HL-60 (cell line): ENCODE measurements around the gene ATL3.
A peak's percentile ranks its signal among the peaks of the same experiment; 100 is the strongest.

Source experiments
- DNase-seq, 2 experiments: peaks; one replicate each; pipeline ENCODE4 v3.0.0-alpha.2; 2010 to 2020; ENCODE audit warnings: low read depth in 1 of 2, low spot score in 1 of 2
- H3K27ac ChIP-seq: fragments of 250-450 bp; sonication (Bioruptor Pico); replicated peaks from 2 replicates; pipeline ENCODE4 v1.5.1; 2020; ENCODE audit warnings: mild to moderate bottlenecking, moderate library complexity
- H3K27me3 ChIP-seq: fragments of 250-450 bp; sonication (Bioruptor Pico); 2 replicates; pipeline ENCODE4 v1.5.1; 2021; ENCODE audit warnings: mild to moderate bottlenecking, moderate library complexity; ENCODE audit not compliant: insufficient read depth, poor library complexity, severe bottlenecking
- H3K4me3 ChIP-seq: replicated peaks from 2 replicates; pipeline ENCODE4 v1.5.1; 2011; ENCODE audit warnings: mild to moderate bottlenecking, control low read depth, low read length; ENCODE audit not compliant: insufficient read depth
- CTCF ChIP-seq: IDR thresholded peaks from one replicate; pipeline ENCODE4 v1.5.1; 2011; ENCODE audit warnings: low read length, control low read depth, inconsistent platforms; ENCODE audit not compliant: insufficient read depth
- GABPA ChIP-seq: IDR thresholded peaks from 2 replicates; pipeline ENCODE4 v1.6.1; 2012; ENCODE audit warnings: low read depth
- POLR2AphosphoS5 ChIP-seq: IDR thresholded peaks from 2 replicates; pipeline ENCODE4 v1.6.1; 2012; ENCODE audit warnings: low read depth
- REST ChIP-seq: IDR thresholded peaks from 2 replicates; pipeline ENCODE4 v1.6.1; 2012; ENCODE audit warnings: low read depth; ENCODE audit not compliant: insufficient replicate concordance
- SPI1 ChIP-seq: IDR thresholded peaks from 2 replicates; pipeline ENCODE4 v1.6.1; 2012; ENCODE audit warnings: low read depth, mild to moderate bottlenecking, borderline replicate concordance
- long read RNA-seq: library from polyadenylated mRNA; unstranded; transcript quantifications from one replicate; pipeline ENCODE4 v2.0.0, GENCODE V29; 2020

Gene ATL3
- long read RNA-seq, full-length matches to known transcripts: 96 of 136 reads
- long read RNA-seq, partial matches to known transcripts: 10 of 136 reads
- long read RNA-seq, other reads (novel, unspliced or antisense): 30 of 136 reads

GRCh38 chr11:63671322-63672155 lies at the start of gene ATL3:
TSS of gene ATL3 (minus strand) at chr11:63671376. CDS start at chr11:63671335, 41 bp downstream.
- Histone ChIP-seq H3K4me3 (peak within 1 kb of the TSS; percentile 69), H3K27ac (peak within 1 kb of the TSS; percentile 91), H3K27me3 (no peaks in the 10 kb centered on the region)
- TF ChIP-seq REST (no peak), POLR2AphosphoS5 (peak; percentile 80)
- DNase-seq: peak; percentile 94 to 97

GRCh38 chr11:63720611-63721010 lies 49.4 kb upstream of the ATL3 start:
- DNase-seq: no peak
- no peak for TF ChIP-seq POLR2AphosphoS5
- no peak for TF ChIP-seq SPI1
- no peak for TF ChIP-seq REST
- TF ChIP-seq CTCF: no peak
- TF ChIP-seq GABPA: no peak
- H3K4me3 ChIP-seq: no peak overlapping the region
- no peak overlapping the region for H3K27ac ChIP-seq
- no peaks in the 10 kb centered on the region for H3K27me3 ChIP-seq

- Histone ChIP-seq H3K27ac (no peak overlapping the region), H3K27me3 (no peaks in the 10 kb centered on the region), H3K4me3 (no peak overlapping the region)
- no peak for TF ChIP-seq SPI1
- no peak for TF ChIP-seq POLR2AphosphoS5
- TF ChIP-seq REST: no peak
- TF ChIP-seq CTCF: no peak
- no peak for TF ChIP-seq GABPA
- no peak for DNase-seq
These were observed 48.8 kb upstream of the ATL3 start for GRCh38 chr11:63719987-63720386.
